Subcutaneous adipose tissue (tissue), 4 donors: Measurements from ENCODE around the gene RHOU. TPM values are rescaled to one million over a fixed set of nuclear protein-coding genes. Genes with fewer than 3 reads are reported as not detected.

Source experiments
- total RNA-seq, 4 donors: library from RNA; depleted of rRNA; stranded (reverse); fragments of >200 nt; gene quantifications; one replicate each; pipeline ENCODE4 v1.1.0, GENCODE V29; 2016
- TF ChIP-seq, protein P1 (sequence below): fragments of 450-650 bp; IDR thresholded peaks from one replicate; pipeline ENCODE4 v1.5.1; 2016; ENCODE audit warnings: low read depth, mild to moderate bottlenecking, control low read depth, antibody characterized with exemption, moderate library complexity

The RHOU gene
- total RNA-seq, 4 donors from 2014 or later = 15.0 to 27.0 (median 20.3) TPM

DNA sequence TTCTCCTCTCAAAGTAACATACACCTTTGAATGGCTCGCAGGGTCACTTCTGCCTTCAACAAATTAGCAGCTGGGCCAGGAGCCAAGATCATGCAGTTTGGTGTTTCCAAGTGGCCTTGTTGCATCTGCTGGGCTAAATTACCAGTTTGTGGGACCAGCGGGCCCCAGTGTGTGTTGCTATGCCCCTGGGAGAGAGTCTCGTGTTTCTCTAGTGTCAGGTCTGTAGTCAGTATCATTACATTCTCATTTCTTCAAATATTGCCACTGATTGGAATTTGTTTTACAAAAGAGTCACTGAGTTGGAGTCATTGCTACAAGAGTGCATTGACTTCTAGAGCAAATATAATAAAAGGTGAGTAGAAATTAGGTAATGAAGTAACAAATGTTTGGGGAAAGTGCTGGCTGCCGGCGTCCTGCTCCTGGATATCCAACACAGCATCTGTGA lies 35.5 kb downstream of the RHOU start:
- TF ChIP-seq, protein P1, sequence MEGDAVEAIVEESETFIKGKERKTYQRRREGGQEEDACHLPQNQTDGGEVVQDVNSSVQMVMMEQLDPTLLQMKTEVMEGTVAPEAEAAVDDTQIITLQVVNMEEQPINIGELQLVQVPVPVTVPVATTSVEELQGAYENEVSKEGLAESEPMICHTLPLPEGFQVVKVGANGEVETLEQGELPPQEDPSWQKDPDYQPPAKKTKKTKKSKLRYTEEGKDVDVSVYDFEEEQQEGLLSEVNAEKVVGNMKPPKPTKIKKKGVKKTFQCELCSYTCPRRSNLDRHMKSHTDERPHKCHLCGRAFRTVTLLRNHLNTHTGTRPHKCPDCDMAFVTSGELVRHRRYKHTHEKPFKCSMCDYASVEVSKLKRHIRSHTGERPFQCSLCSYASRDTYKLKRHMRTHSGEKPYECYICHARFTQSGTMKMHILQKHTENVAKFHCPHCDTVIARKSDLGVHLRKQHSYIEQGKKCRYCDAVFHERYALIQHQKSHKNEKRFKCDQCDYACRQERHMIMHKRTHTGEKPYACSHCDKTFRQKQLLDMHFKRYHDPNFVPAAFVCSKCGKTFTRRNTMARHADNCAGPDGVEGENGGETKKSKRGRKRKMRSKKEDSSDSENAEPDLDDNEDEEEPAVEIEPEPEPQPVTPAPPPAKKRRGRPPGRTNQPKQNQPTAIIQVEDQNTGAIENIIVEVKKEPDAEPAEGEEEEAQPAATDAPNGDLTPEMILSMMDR = no peak

DNA sequence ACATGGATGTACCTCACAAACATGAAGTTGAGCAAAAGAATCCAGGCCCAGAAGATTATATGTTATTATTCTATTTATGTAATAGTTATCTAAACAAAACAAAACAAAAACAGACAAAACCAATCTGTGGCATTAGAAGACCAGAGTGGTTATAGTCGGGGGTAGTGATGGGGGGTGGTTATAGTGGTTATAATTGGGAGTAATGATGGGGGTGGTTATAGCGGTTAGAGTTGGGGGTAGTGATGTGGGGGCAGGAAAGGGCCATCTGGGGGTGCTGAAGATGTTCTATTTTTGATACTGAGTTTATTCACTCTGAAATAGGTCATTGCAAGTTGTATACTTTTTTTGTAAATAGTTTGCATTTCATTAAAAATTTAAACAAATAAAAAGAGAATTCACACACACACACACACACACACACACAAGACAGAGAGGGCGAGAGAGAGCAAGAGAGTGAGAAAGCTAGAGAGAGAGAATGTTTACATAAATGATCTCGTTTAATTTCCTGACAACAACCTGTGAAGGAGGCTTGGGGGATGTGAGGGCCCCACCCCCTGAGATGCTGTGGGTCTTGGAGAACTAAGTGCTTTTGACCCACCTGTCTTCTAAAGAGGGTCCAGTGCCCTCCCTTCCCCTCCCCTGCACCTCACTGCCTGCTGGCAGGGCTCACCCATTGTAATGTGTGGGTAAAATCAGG lies 37.4 kb downstream of the RHOU start:
- TF ChIP-seq, protein P1 = no peak

- TF ChIP-seq, protein P1 = no peak
These were observed 41.2 kb downstream of the RHOU start for GRCh38 chr1:228776449-228776848.

- TF ChIP-seq, protein P1 = no peak
These were observed 42.0 kb downstream of the RHOU start for GRCh38 chr1:228777236-228777635.

- TF ChIP-seq, protein P1 = no peak
These were observed 42.7 kb downstream of the RHOU start for GRCh38 chr1:228778026-228778425.

GRCh38 chr1:228778466-228778865 lies 43.2 kb downstream of the RHOU start:
- TF ChIP-seq, protein P1 = no peak

- TF ChIP-seq, protein P1 = no peak
These were observed 43.7 kb downstream of the RHOU start for GRCh38 chr1:228778961-228779360.
